Activated CD4-positive, alpha-beta T cell treated with anti-CD3 and anti-CD28 coated beads, Interleukin-10, Interleukin-2, amounts not matched to agents 100 ng/mL and 50 ng/mL, durations not matched to agents 16 hours and 8 hours (primary cell): ENCODE results near the gene EP400.

Source experiments
- DNase-seq: peaks from one replicate; pipeline ENCODE4 v3.0.0-alpha.2; 2020

Gene EP400, protein sequence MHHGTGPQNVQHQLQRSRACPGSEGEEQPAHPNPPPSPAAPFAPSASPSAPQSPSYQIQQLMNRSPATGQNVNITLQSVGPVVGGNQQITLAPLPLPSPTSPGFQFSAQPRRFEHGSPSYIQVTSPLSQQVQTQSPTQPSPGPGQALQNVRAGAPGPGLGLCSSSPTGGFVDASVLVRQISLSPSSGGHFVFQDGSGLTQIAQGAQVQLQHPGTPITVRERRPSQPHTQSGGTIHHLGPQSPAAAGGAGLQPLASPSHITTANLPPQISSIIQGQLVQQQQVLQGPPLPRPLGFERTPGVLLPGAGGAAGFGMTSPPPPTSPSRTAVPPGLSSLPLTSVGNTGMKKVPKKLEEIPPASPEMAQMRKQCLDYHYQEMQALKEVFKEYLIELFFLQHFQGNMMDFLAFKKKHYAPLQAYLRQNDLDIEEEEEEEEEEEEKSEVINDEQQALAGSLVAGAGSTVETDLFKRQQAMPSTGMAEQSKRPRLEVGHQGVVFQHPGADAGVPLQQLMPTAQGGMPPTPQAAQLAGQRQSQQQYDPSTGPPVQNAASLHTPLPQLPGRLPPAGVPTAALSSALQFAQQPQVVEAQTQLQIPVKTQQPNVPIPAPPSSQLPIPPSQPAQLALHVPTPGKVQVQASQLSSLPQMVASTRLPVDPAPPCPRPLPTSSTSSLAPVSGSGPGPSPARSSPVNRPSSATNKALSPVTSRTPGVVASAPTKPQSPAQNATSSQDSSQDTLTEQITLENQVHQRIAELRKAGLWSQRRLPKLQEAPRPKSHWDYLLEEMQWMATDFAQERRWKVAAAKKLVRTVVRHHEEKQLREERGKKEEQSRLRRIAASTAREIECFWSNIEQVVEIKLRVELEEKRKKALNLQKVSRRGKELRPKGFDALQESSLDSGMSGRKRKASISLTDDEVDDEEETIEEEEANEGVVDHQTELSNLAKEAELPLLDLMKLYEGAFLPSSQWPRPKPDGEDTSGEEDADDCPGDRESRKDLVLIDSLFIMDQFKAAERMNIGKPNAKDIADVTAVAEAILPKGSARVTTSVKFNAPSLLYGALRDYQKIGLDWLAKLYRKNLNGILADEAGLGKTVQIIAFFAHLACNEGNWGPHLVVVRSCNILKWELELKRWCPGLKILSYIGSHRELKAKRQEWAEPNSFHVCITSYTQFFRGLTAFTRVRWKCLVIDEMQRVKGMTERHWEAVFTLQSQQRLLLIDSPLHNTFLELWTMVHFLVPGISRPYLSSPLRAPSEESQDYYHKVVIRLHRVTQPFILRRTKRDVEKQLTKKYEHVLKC (N-terminal part only)

DNA sequence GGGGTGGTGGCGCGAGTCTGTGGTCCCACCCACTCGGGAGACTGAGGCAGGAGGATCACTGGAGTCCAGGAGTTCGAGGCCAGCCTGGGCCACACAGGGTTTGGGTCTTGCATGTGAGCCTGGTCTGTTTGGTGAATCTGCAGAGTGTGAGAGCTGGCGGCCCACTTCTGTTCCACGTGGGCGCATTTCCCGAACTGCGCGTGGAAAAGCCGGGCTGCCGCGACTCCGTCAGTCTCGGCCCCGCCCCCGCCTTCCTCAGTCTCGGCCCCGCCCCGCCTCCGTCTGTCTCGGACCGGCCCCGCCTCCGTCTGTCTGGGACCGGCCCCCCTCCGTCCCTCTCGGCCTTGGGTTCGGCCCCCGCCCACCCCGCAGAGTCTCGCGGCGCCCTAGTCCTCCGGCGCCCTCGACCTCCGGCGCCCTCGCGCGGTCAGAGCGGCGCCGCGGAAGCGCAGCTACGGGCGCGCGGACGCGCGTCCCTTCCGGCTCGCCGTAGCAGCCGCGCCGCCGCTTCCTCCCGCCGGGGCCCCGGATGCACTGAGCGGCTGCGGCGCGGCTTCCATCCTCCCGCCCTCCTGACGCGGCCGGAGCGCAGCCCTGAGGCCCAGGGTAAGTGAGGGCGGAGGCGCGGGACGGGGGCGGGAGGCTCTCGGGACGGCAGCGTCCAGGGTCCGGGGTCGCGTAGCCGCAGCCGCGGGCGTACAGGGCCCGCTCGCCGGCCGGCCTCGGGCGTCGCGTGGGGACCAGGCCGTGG lies at the start of gene EP400:
TSS of gene EP400 (plus strand) at position 512 of the 751 bp plus-strand sequence. CDS start 10,678 bp downstream, outside the sequence.
- DNase-seq = peak; percentile 96

DNA sequence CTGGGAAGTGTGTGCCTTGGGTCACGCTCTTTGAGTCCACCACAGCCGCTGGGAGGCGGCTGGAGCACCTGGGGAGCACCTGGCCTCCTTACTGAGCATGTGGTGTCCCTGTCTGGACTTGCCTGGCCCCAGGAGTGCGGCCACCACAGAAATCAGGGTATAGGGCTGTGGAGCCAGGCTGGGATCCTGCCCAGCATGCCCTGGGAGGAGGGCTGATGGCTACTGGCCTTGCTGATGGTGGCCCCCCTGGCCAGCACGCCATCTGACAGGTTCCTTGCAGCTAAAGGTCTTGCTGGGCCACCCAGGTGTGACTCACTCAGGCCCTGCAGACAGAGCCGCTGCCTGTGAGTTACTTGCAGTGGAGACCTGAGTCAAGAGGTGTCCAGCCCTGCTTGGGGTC lies 49.3 kb upstream of the EP400 start:
- DNase-seq = no peak

DNA sequence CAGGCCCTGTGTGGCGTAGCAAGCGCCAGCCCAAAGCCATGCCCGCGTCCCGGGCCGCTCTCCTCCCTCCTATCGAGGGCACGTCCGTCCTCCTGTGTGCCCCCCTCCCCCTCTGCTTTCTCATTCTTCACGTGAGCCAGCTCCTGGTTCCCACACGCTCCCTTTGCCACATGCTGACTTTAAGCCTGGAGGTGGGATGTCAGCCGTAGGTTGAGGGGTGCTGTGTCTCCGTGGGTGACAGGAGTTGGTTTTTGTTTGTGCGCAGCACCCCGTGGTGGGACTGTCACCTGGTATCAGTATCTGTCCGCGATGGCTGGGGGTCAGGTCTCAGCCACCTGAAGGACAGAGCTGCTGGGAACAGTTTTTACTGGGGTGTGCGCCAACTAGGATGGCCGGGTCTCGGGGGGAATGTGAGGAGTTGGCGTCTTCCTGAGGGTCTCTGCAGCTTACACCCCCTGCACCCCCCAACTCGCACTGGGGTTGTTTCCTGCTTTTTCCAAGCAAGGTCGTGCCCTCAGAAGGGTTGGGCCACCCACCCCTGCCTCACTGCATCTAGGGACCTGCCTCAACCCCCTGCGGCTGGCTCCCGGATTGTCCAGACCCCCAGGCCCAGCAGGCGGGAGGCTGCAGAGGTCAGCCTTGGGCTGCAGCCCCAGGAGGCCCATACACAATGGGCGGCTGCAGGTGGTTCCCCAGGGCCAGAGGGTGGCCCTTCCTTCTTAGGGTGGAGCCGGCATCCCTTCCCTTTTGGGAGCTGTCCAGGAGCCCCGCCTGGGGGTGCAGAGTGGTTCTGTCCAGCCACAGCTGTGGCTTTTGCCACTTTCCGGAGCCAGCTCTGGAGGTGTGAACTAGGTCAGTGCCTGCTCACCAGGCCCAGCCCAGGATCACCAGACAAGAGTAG lies 48.1 kb upstream of the EP400 start:
- DNase-seq = no peak

DNA sequence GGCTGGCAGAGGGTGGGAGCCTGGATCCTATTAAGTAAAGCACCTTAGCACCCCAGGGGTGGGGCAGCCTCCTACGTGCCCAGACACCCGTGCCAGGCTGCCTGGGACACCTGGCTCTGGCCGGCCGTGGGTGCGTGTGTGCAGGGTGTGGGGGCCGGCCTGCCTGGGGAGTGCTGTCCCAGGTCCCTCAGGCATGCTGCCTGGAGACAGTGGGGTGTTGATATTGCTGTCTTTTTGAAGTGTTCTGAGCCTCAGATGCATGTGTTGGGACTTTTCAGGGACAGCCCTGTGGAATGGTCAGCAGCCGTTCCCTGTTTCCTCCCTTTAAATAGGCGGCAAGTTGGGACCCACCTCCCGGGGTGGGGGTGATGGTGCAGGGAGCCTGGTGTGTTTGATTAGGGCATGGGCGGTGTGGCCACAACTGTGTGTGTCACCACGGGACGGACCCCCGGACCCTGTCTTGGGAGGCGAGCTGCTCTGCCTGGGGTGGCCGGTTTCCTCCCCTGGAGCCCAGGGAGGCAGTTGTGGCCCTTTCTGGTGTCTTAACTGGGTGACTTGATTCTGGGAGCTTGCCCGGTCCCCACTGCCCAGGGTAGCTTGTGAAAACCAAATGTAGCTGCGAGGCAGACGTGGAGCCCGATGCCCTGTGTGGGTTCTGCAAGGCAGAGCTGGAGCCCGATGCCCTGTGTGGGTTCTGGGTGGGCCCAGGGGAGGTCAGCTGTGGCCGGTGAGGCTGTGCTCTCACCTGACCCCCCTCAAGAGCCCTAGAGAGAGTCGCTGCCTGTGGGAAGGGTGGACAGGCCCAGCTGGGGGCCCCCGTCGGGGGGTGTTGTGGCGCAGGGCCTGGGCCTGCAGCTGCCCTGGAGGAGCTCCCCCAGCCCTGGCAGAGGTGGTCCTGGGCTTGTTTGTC lies 47.2 kb upstream of the EP400 start:
- no peak for DNase-seq

DNA sequence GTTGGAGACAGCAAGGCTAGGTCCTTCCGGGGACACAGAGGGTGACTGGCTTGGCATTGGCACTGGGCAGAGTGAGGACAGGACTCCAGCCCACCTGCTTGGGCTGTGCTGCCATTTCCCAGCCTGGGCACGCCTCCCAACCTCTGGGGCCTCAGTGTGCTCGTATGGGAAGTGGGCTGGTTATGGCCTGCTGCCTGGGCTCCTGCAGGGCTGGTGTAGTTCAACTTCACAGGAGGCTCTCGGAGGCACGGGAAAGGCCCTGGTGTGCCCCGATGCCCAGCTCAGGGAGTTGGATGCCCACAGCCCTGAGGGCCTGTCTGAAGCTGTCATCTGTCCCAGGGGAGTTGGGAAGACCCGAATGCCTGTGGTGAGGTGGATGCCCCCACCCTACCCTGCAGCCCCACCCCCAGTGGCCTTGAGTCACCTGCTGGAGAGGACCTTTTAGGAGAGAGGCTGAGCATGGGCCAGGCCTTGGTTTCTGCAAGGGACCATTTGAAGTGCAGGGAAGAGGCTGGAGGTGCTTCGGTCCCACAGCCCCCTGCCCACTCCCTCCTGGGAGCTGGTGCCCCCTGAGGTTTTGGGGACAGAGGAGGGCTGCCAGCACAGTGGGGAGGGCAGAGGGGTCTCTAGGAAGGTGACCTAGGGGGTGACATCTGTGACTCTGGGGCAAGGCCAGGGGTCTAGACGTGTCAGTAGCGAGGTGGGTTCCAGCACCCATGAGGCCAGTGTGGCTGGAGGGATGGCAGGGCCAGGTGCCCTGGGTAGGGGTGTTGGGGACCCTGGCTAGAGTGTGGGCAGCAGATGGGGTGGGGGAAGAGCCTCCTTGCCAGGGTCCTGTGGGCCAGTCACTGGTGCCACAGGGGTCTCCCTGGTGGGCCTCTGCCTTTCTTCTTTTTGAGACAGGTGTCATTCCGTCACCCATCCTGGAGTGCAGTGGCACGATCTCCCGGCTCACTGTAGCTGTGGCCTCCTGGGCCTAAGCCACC lies 46.2 kb upstream of the EP400 start:
- DNase-seq = no peak

DNA sequence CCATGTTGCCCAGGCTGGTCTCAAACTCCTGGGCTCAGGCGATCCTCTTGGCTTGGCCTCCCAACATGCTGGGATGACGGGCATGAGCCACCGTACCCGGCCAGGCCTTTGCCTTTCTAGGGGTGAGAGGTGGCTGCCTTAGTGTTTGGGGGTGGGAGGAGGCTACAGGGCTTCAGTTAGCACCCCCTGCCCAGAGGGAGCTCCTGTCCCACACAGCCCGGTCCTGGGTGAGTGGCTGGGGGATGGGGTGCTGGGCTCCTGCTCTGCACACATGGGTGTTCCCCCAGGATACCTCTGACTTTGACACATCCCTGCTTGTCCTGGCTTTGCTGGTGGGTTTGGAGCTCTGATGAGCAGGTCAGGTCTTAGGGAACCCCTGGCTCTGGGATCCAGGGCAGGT lies 45.4 kb upstream of the EP400 start:
- no peak for DNase-seq

DNA sequence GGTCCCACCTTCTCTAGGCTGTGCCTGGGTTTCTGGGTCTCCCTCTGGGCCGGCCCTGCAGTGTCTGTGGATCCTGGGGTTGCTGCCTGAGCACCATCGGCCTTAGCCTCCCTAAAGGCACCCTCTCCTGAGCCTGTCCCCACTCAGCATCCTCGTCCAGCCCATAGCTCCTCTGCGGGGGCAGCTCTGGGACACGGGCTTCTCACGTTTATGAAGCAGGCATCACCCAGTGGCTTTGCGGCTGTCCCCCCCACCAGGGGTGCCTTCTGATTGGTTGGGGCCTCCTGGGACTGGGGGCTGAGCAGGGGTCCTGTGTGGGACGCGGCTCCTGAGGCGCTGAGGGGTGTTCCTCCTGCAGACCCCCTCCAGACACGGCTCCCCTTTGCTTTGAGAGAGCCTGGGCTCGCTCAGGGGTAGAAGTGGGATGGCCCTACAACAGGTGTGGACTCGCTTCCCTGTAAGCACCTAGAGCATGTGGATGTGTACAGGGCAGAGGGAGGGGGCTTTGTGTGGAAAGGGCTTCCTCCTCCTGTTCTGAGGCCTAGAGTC lies 44.6 kb upstream of the EP400 start:
- DNase-seq = no peak

DNA sequence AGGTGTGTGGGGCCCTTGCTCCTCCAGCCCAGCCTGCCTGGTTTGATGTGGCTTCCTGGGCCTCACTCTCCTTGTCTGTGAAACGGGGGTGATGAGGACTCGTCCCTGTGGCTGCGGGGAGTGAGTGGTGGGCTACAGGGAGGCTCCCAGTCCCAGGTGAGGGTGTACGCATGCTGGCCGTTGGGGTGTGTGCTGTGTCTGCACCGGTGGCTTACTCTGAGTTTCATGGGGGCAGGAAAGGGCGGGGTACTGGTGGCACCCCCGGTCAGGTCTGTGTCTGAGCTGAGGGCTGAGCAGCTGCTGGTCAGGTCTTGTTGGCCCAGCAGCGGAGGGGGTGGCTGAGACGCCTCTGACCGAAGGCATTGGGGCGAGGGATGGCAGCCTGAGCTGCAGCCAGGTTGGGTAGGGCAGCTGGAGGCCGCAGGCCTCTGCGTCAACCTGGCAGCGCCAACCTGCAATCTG lies 44.1 kb upstream of the EP400 start:
- DNase-seq = no peak

DNA sequence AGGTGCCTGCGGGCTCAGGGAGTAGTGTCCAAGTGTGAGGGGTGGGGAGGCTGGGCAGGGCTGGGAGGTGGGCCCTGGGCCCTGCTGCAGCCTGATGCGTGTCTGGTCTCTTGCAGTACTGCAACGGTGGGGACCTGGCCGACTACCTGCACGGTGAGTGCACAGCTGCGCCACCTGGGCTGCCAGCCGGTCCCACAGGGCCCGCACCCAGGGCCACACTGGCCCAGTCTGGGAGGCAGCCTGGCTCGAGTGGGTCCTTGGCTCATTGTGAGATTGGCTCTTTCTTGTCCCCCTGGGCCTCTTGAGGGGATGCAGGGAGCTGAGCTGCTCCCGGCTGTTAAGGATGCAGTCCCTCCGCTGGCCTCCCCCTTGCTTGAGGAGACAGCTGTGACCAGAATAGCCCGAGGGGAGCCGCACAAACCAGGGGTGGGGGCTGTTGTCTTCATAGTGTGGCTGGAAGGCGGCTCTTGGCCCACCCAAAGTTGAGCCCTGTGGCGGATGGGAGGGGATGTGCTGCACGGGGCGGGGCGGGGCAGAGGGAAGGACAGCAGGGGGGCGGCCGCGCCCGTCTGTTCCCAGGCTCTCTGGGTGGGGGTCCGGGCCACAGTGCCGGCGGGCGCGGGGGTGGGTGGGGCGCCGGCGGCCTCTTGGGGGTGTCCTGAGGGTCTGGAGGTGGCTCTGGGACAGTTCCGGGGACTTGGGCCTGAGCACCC lies 42.2 kb upstream of the EP400 start:
- no peak for DNase-seq

DNA sequence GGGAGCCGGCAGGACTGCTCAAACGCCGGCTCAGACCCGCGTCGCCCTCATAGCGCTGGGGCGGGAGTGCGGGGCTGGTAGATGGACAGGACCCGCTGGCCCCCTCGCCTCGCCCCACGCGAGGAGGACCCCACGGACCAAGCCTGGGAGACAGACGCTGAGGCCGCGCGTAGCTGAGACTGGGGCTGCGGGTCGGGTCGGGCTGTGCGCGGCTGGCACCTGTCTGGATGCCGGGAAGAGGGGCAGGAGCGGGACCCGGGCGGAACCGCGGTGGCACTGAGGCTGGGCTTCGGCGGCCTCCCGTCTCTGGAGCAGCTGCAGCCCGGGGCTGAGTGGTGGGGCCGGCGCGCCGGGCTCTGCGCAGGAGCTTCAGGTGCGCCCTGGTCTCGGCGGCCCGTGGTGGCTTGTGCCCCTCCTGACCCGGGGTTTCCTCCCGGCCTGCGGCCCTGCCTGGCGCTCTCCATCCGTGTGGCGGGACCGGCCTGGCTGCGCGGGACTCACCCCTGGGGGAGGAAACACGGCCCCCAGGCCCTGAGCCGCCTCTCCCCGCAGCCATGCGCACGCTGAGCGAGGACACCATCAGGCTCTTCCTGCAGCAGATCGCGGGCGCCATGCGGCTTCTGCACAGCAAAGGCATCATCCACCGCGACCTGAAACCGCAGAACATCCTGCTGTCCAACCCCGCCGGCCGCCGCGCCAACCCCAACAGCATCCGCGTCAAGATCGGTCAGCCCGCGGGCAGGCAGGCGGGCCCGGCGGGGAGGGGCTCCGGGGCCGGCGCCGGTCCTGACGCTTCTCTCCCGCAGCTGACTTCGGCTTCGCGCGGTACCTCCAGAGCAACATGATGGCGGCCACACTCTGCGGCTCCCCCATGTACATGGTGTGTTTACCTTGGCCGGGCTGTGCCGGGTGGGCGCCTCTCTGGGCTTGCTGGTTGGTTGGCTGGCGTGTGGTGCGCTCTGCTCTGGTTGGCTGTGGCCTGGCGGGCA lies 41.4 kb upstream of the EP400 start:
- no peak for DNase-seq

DNA sequence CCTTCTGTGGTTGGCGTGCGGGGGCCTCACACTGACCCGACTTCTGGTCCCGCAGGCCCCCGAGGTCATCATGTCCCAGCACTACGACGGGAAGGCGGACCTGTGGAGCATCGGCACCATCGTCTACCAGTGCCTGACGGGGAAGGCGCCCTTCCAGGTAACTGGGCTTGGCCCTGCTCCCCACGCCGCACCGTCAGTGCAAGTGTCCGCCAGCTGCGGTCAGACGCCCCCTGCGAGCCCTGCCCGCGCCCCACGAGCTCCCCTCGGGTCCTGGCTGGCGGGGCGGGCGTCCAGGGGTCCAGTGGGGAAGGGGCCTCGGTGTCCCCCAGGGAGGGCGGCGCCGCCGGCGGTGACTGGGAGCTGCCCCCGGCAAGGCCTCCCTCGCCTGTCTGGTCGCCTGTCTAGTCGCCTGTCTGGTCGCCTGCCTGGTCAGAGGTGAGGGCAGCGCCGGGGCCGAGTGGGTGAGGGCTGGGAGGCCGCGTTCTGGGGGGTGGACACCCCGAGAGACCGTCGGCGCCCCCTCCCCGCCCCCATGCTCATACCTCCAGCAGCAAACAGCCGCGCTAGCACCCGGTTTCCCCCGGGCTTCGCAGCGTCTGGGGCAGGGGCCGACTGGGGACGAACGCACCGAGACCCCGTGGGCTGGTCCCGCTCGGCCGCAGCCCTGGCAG lies 40.5 kb upstream of the EP400 start:
- DNase-seq = no peak

DNA sequence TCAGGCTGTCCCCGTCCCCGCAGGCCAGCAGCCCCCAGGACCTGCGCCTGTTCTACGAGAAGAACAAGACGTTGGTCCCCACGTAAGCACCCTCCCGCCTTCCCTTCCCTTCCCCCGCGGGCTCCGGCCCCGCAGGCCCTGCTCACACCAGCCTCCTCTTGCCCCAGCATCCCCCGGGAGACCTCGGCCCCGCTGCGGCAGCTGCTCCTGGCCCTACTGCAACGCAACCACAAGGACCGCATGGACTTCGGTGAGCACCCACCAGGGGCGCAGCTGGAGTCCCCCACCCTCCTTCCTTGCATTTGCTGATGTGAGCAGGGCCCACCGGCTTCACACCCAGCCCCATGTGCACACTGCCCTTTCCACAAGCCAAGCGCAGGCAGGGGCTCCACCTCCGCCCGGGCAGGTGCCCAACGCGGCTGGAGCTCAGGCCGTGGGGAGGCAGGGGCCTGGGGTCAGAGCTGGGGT lies 40.0 kb upstream of the EP400 start:
- no peak for DNase-seq

DNA sequence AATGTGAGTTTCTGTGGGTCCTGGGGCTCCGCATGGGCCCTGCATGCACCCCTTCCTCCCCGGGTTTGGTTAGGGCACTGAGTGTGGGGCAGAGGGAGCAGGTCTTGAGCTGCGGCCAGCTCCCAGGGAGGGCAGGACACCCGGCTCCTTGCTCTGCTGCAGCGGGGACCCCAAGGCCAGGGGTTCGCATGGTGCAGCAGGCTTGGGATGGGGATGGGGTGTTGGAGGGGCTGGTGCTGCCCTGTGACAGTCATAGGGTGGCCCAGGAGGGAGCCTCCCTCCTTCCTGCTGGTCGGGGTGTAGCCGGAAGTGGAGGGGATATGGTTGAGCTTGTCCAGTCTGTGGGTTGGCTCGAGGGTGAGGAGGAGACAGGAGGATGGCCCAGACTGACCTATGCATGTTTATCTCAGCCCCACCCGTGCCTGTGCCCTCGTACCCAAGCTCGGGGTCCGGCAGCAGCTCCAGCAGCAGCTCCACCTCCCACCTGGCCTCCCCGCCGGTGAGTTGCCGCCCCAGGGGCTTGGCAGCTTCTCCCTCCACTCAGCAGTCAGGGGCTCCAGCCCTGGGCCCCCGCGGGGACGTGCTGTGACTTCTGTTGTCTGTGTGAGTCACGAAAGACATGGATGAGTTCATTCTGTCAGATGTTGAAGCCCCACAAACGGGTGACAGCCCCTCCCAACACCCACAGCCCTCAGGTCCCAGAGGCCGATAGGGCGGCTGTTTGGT lies 39.3 kb upstream of the EP400 start:
- no peak for DNase-seq

DNA sequence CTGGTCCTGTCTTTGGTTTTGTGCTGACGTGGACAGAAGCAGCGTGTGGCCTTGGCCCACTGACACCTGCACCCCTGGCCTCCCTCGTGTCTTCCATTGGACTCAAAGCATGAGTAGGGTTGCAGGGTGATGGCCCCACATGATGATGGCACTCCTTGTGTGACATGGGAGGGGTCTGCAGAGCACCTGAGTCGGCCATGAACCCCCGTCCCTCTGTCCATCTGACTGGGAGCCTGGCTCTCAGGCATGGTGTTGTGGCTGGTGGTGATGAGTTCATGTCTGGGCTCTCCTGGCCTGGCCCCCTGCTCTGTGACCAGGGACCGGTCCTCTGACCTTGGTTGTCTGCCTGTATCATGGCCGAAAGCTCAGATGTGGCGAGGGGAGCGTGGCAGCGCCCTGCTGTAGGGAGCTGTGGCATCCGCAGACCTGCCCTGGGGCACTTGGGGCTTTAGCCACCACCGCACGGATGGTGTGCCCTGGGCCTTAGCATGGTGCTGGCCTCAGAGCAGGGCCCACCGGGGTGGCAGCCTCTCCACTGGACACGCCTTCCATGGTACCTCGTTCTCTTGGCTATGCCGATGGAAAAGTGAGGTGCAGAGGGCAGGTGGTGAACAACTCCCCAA lies 38.6 kb upstream of the EP400 start:
- DNase-seq = no peak
